Suprapubic skin (tissue), 4 donors: ENCODE results near the gene REPIN1. TPM values are rescaled to one million over a fixed set of nuclear protein-coding genes. Genes with fewer than 3 reads are reported as not detected.

Source experiments
- DNase-seq, 2 donors: peaks; one replicate each; pipeline ENCODE4 v3.0.0-alpha.2; 2019; ENCODE audit warnings: low spot score in 2 of 2
- H3K27ac ChIP-seq: fragments of 200-600 bp; sonication (generic); one replicate; pipeline ENCODE4 v1.5.1; 2019
- H3K27me3 ChIP-seq: fragments of 200-600 bp; sonication (generic); one replicate; pipeline ENCODE4 v1.5.1; 2019
- H3K36me3 ChIP-seq: fragments of 200-600 bp; sonication (generic); one replicate; pipeline ENCODE4 v1.5.1; 2019
- H3K4me1 ChIP-seq: fragments of 200-600 bp; sonication (generic); one replicate; pipeline ENCODE4 v1.5.1; 2019
- H3K4me3 ChIP-seq: fragments of 200-600 bp; sonication (generic); one replicate; pipeline ENCODE4 v1.5.1; 2019; ENCODE audit warnings: mild to moderate bottlenecking
- H3K9me3 ChIP-seq: fragments of 200-600 bp; sonication (generic); one replicate; pipeline ENCODE4 v1.5.1; 2019
- CTCF ChIP-seq, 2 donors: fragments of 200-600 bp in 1 of 2; fragments of 450-650 bp in 1 of 2; sonication (generic) in 1 of 2; IDR thresholded peaks; one replicate each; pipeline ENCODE4 v1.5.1; 2016 to 2019; ENCODE audit warnings: antibody characterized with exemption in 2 of 2, mild to moderate bottlenecking in 1 of 2, moderate library complexity in 1 of 2
- EP300 ChIP-seq: sonication (generic); formaldehyde crosslinking; IDR thresholded peaks from one replicate; pipeline ENCODE4 v1.6.1; 2017; ENCODE audit warnings: antibody characterized with exemption
- POLR2A ChIP-seq, 2 donors: fragments of 450-650 bp; IDR thresholded peaks; one replicate each; pipeline ENCODE4 v1.6.1; 2017; ENCODE audit warnings: antibody characterized with exemption in 2 of 2, mild to moderate bottlenecking in 2 of 2, moderate library complexity in 2 of 2
- POLR2AphosphoS5 ChIP-seq, 3 donors: sonication (generic); formaldehyde crosslinking; IDR thresholded peaks; one replicate each; pipeline ENCODE4 v1.6.1; 2017; ENCODE audit warnings: antibody characterized with exemption in 3 of 3
- WGBS: methylation state at CpG from one replicate; pipeline ENCODE4 v1.1.5; 2018; 5-methylcytosine and 5-hydroxymethylcytosine counted together
- total RNA-seq, 4 donors: library from RNA; depleted of rRNA; stranded (reverse); fragments of >200 nt; gene quantifications; one replicate each; pipeline ENCODE4 v1.1.0, GENCODE V29; 2016

Gene REPIN1
- total RNA-seq, 4 donors from 2014 or later = 56.1 to 75.5 (median 73.7) TPM

- TF ChIP-seq CTCF (IDR thresholded peaks at IDR 0.05) (no peak), POLR2AphosphoS5 (IDR thresholded peaks at IDR 0.05) (no peak), POLR2A (IDR thresholded peaks at IDR 0.05) (no peak), EP300 (no peak)
- peaks cover 14% of the 10 kb centered on the region for H3K4me1 ChIP-seq
These were observed 23.6 kb upstream of the REPIN1 start for GRCh38 chr7:150345012-150345411.

DNA sequence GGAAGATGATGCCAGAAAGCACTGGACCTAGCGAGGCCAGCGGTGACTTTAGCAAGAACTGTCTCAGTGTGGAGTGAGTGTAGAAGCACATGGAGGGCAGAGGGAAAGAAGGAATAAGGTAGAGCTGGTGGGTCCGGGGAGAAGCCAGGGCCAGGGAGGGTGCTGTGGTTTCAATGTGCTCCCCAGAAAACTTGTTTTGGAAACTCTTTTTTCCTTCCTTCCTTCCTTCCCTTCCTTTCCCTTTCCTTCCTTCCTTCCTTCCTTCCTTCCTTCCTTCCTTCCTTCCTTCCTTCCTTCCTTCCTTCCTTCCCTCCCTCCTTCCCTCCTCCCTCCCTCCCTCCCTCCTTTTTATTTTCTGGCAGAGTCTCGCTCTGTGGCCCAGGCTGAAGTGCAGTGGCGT is 21.7 kb upstream of the REPIN1 start:
- 86% methylated on average over 5 of the region's 5 CpGs for WGBS
- H3K4me3 ChIP-seq = no peak overlapping the region
- H3K27me3 ChIP-seq = peaks cover 6% of the 10 kb centered on the region
- no peaks in the 10 kb centered on the region for H3K36me3 ChIP-seq
- DNase-seq = no peak
- TF ChIP-seq POLR2AphosphoS5 (IDR thresholded peaks at IDR 0.05) = no peak
- no peak for TF ChIP-seq POLR2A (IDR thresholded peaks at IDR 0.05)
- no peak for TF ChIP-seq CTCF (IDR thresholded peaks at IDR 0.05)
- TF ChIP-seq EP300 = no peak
- H3K9me3 ChIP-seq = no peaks in the 10 kb centered on the region
- no peak overlapping the region for H3K27ac ChIP-seq
- H3K4me1 ChIP-seq = peaks cover 5% of the 10 kb centered on the region

More at GRCh38 chr7:150345012-150345411, 23.6 kb upstream of the REPIN1 start:
- no peak for DNase-seq
- Histone ChIP-seq H3K27ac (no peak overlapping the region), H3K9me3 (no peaks in the 10 kb centered on the region), H3K4me3 (no peak overlapping the region), H3K27me3 (peaks cover 25% of the 10 kb centered on the region), H3K36me3 (no peaks in the 10 kb centered on the region)
- 68% methylated on average over 1 of the region's 1 CpG for WGBS

DNA sequence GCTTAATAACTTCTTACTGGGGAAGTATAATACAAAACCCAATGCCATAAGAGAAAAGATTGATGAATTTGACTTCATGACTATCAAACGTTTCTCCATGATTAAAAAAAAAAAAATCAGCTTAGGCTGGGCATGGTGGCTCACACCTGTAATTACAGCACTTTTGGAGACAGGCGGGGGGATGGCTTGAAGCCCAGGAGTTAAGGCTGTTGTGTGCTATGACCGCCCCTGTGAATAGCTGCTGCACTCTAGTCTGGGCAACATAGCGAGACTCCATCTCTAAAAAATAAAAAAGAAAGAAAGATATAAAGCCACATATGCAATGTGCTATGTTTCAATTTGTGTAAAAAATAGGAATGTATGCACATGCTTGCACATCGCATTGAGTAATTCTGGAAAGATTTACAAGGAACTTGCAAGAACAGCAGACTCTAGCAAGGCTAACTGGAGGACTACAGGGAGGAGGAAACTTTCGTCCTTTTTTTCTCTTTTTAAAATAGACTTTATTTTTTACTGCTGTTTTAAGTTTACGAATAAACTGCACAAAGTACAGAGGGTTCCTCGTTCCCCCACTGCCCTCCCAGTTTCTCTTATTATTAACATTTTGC is 16.9 kb upstream of the REPIN1 start:
- no peak for DNase-seq
- Histone ChIP-seq H3K9me3 (no peaks in the 10 kb centered on the region), H3K36me3 (no peaks in the 10 kb centered on the region), H3K27ac (no peak overlapping the region), H3K4me3 (no peak overlapping the region), H3K4me1 (peaks cover 5% of the 10 kb centered on the region), H3K27me3 (no peaks in the 10 kb centered on the region)
- WGBS = 52% methylated on average over 8 of the region's 8 CpGs
- no peak for TF ChIP-seq CTCF (IDR thresholded peaks at IDR 0.05)
- no peak for TF ChIP-seq POLR2A (IDR thresholded peaks at IDR 0.05)
- TF ChIP-seq EP300 = no peak
- no peak for TF ChIP-seq POLR2AphosphoS5 (IDR thresholded peaks at IDR 0.05)

DNA sequence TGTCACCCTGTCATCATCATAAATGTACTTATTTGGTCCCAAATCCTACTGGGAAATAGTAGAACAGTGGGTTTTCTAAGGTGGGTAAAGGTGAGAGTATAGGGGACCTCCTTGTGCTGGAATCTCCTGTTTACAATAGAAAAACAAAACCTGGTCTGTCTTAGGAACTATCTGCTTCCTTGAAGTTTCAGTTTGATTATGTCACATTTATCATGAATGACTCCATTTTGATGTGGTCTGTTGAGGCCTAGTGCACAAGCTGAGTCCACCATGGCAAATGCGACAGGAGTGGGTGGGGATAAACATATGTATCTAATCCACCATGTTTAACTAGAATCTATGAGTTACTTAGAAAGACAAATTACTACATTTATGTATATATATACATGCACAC is 13.0 kb upstream of the REPIN1 start:
- Histone ChIP-seq H3K36me3 (no peaks in the 10 kb centered on the region), H3K4me3 (no peak overlapping the region), H3K9me3 (no peaks in the 10 kb centered on the region), H3K4me1 (peaks cover 13% of the 10 kb centered on the region), H3K27ac (no peak overlapping the region), H3K27me3 (no peaks in the 10 kb centered on the region)
- no peak for DNase-seq
- TF ChIP-seq EP300 = no peak
- no peak for TF ChIP-seq POLR2AphosphoS5 (IDR thresholded peaks at IDR 0.05)
- no peak for TF ChIP-seq CTCF (IDR thresholded peaks at IDR 0.05)
- no peak for TF ChIP-seq POLR2A (IDR thresholded peaks at IDR 0.05)
- WGBS = 84% methylated on average over 1 of the region's 1 CpG

DNA sequence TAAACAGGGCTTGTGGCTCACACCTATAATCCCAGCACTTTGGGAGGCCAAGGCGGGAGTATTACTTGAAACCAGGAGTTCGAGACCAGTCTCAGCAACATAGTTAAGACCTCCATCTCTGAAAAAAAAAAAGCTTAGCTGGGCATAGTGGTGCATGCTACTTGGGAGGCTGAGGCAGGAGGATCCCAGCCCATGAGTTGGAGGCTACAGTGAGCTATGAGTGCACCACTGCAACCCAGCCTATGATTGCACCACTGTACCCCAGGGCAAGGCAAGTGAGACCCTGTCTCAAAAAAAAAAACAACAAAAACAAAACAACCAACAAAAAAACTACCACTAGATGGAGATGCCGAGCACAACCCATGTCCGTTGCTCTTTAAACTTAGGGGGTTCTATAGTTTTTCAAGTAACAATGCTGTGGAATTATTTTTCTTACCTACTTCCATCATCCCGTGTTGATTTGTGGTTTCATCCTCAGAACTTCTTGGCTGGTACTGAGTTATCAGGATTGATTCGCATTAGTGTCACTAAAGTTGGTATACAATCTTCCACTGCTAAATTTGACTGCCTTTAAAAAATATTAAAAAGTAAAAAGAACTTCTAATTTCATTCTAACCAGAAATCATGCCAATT is 12.2 kb upstream of the REPIN1 start:
- no peak for TF ChIP-seq POLR2AphosphoS5 (IDR thresholded peaks at IDR 0.05)
- TF ChIP-seq CTCF (IDR thresholded peaks at IDR 0.05) = peak; percentile 34 to 38
- WGBS = 39% methylated on average over 6 of the region's 6 CpGs
- Histone ChIP-seq H3K4me1 (peaks cover 11% of the 10 kb centered on the region), H3K9me3 (no peaks in the 10 kb centered on the region), H3K27me3 (no peaks in the 10 kb centered on the region), H3K4me3 (no peak overlapping the region), H3K36me3 (no peaks in the 10 kb centered on the region), H3K27ac (no peak overlapping the region)
- no peak for DNase-seq
